ENCODE data around the gene VRK3. TPM values are rescaled to one million over a fixed set of nuclear protein-coding genes. Genes with fewer than 3 reads are reported as not detected.

VRK3 gene
- total RNA-seq, 2 donors from 2014 or later, result 43.5 to 48.9 TPM

DNA sequence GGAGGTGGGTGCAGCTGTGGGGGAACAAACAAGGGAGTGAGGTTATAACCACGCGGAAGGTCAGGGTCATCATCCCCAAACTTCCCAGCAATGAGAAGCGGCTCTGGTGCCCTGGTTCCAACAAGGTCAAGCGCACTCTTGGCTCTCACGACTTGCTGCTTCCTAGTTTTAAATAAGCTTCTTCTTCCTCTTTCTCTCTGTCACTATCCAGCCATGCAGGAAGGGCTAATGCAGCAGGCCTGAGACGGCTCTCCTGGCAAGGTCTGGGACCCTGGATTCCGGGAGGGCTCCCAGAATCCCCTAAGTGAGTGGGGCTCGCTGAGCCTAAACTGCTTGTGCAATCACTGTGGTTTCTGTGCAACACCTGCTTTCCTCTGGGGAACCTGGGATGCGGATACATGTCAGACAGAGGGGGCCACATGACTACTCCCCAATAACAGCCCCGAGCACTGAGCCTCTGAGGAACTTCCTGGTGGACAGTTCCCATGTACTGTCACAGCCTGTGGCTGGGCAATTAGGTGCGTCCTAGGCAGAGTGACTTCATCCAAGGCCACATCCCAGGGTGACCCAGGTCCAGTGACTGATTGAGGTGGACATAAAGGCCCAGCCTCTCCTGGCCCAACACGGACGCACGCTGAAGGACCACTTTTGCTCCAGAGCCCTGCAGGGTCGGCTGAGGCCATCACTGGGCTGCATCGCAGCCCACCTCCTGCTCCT lies 24.2 kb downstream of the VRK3 start:
- Mint-ChIP-seq H3K27me3 (ENCODE audit: insufficient read depth) (no peaks in the 10 kb centered on the region), H3K4me3 (no peak overlapping the region), H3K4me1 (no peaks in the 10 kb centered on the region), H3K9me3 (no peaks in the 10 kb centered on the region), H3K27ac (no peak overlapping the region), H3K36me3 (ENCODE audit: low read depth) (peaks cover 52% of the 10 kb centered on the region)
- 91 to 96% methylated on average over 15 to 16 of the region's 16 CpGs for WGBS, 2 experiments (ENCODE audit: insufficient coverage in 1 of 2, insufficient read length in 1 of 2)
- TF ChIP-seq, protein P1, sequence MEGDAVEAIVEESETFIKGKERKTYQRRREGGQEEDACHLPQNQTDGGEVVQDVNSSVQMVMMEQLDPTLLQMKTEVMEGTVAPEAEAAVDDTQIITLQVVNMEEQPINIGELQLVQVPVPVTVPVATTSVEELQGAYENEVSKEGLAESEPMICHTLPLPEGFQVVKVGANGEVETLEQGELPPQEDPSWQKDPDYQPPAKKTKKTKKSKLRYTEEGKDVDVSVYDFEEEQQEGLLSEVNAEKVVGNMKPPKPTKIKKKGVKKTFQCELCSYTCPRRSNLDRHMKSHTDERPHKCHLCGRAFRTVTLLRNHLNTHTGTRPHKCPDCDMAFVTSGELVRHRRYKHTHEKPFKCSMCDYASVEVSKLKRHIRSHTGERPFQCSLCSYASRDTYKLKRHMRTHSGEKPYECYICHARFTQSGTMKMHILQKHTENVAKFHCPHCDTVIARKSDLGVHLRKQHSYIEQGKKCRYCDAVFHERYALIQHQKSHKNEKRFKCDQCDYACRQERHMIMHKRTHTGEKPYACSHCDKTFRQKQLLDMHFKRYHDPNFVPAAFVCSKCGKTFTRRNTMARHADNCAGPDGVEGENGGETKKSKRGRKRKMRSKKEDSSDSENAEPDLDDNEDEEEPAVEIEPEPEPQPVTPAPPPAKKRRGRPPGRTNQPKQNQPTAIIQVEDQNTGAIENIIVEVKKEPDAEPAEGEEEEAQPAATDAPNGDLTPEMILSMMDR (conservative IDR thresholded peaks at IDR 0.05), result no peak
- no peak overlapping the region for H3K27ac ChIP-seq (ENCODE audit: low read depth, low read length)
- H3K9me3 ChIP-seq (ENCODE audit: control insufficient read depth, low read length), result no peaks in the 10 kb centered on the region
- no peaks in the 10 kb centered on the region for H3K27me3 ChIP-seq (ENCODE audit: control insufficient read depth, insufficient read depth, low read length, poor library complexity, severe bottlenecking)
- no peak overlapping the region for H3K9ac ChIP-seq (ENCODE audit: extremely low read depth, low read length, poor library complexity, severe bottlenecking)
- H3K4me3 ChIP-seq (ENCODE audit: low read length), result no peak overlapping the region
- no peak for DNase-seq
- H3K36me3 ChIP-seq (ENCODE audit: control insufficient read depth, insufficient read depth, low read length), result peaks cover 28% of the 10 kb centered on the region
- no peaks in the 10 kb centered on the region for H3K4me1 ChIP-seq (ENCODE audit: control insufficient read depth, insufficient read depth, low read length)

GRCh38 chr19:50000038-50000840 lies 24.9 kb downstream of the VRK3 start:
- Histone ChIP-seq H3K9me3 (ENCODE audit: control insufficient read depth, low read length) (no peaks in the 10 kb centered on the region), H3K27ac (ENCODE audit: low read depth, low read length) (no peak overlapping the region), H3K4me1 (ENCODE audit: control insufficient read depth, insufficient read depth, low read length) (no peaks in the 10 kb centered on the region), H3K27me3 (ENCODE audit: control insufficient read depth, insufficient read depth, low read length, poor library complexity, severe bottlenecking) (no peaks in the 10 kb centered on the region), H3K4me3 (ENCODE audit: low read length) (no peak overlapping the region), H3K36me3 (ENCODE audit: control insufficient read depth, insufficient read depth, low read length) (peaks cover 24% of the 10 kb centered on the region), H3K9ac (ENCODE audit: extremely low read depth, low read length, poor library complexity, severe bottlenecking) (no peak overlapping the region)
- TF ChIP-seq, protein P1 (conservative IDR thresholded peaks at IDR 0.05), result no peak
- H3K36me3 Mint-ChIP-seq (ENCODE audit: low read depth), result peaks cover 52% of the 10 kb centered on the region
- no peaks in the 10 kb centered on the region for H3K27me3 Mint-ChIP-seq (ENCODE audit: insufficient read depth)
- 91 to 94% methylated on average over 17 to 20 of the region's 20 CpGs for WGBS, 2 experiments (ENCODE audit: insufficient coverage in 1 of 2, insufficient read length in 1 of 2)
- H3K4me3 Mint-ChIP-seq, result no peak overlapping the region
- no peaks in the 10 kb centered on the region for H3K4me1 Mint-ChIP-seq
- DNase-seq, result no peak
- no peaks in the 10 kb centered on the region for H3K9me3 Mint-ChIP-seq
- H3K27ac Mint-ChIP-seq, result no peak overlapping the region

DNA sequence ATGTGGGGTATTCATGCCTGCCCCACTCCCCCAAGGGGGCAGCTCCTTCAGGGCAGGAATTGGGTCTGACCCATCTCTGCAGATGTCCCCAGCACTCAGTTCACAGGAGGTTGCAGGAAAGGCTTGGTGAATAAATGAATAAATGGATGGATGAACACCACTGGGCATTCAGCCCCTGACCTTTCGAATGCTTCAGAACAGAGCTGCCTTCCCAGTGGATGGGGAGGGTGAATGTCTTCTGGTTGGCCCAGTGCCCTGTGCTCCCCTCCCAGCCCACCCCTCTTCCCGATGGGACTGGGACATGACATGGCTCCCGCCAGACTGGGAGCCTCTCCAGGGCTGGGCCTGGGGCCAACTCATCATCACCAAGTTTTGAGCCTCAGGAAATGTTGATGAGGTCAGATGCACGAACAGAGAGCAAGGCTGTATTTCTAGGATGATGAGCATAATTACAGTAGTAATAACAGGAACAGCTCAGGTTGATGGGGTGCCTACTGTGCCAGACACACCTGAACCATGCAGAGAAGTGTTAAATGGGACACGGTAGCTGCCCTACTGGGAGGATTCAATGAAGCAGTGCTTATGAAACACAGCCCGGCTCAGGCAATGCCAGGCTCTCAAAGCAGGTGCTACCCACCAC lies 25.7 kb downstream of the VRK3 start:
- no peaks in the 10 kb centered on the region for H3K4me1 ChIP-seq (ENCODE audit: control insufficient read depth, insufficient read depth, low read length)
- Mint-ChIP-seq H3K4me1 (no peaks in the 10 kb centered on the region), H3K4me3 (no peak overlapping the region), H3K9me3 (no peaks in the 10 kb centered on the region), H3K27me3 (ENCODE audit: insufficient read depth) (no peaks in the 10 kb centered on the region), H3K36me3 (ENCODE audit: low read depth) (peaks cover 53% of the 10 kb centered on the region), H3K27ac (no peak overlapping the region)
- H3K4me3 ChIP-seq (ENCODE audit: low read length), result no peak overlapping the region
- 91 to 96% methylated on average over 4 to 6 of the region's 6 CpGs for WGBS, 2 experiments (ENCODE audit: insufficient coverage in 1 of 2, insufficient read length in 1 of 2)
- H3K9me3 ChIP-seq (ENCODE audit: control insufficient read depth, low read length), result no peaks in the 10 kb centered on the region
- H3K27me3 ChIP-seq (ENCODE audit: control insufficient read depth, insufficient read depth, low read length, poor library complexity, severe bottlenecking), result no peaks in the 10 kb centered on the region
- H3K36me3 ChIP-seq (ENCODE audit: control insufficient read depth, insufficient read depth, low read length), result peaks cover 24% of the 10 kb centered on the region
- no peak overlapping the region for H3K9ac ChIP-seq (ENCODE audit: extremely low read depth, low read length, poor library complexity, severe bottlenecking)
- H3K27ac ChIP-seq (ENCODE audit: low read depth, low read length), result no peak overlapping the region
- no peak for DNase-seq
- TF ChIP-seq, protein P1 (conservative IDR thresholded peaks at IDR 0.05), result no peak
